Melanocyte of skin (primary cell): ENCODE data around the gene SLC10A2. TPM values are rescaled to one million over a fixed set of nuclear protein-coding genes. Genes with fewer than 3 reads are reported as not detected.

Source experiments
- total RNA-seq, 2 donors: library from RNA; depleted of rRNA; stranded (reverse); fragments of >200 nt; gene quantifications; 2 replicates each; pipeline ENCODE4 v1.2.3, GENCODE V29; 2012

Gene SLC10A2, protein sequence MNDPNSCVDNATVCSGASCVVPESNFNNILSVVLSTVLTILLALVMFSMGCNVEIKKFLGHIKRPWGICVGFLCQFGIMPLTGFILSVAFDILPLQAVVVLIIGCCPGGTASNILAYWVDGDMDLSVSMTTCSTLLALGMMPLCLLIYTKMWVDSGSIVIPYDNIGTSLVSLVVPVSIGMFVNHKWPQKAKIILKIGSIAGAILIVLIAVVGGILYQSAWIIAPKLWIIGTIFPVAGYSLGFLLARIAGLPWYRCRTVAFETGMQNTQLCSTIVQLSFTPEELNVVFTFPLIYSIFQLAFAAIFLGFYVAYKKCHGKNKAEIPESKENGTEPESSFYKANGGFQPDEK
- not detected for total RNA-seq

DNA sequence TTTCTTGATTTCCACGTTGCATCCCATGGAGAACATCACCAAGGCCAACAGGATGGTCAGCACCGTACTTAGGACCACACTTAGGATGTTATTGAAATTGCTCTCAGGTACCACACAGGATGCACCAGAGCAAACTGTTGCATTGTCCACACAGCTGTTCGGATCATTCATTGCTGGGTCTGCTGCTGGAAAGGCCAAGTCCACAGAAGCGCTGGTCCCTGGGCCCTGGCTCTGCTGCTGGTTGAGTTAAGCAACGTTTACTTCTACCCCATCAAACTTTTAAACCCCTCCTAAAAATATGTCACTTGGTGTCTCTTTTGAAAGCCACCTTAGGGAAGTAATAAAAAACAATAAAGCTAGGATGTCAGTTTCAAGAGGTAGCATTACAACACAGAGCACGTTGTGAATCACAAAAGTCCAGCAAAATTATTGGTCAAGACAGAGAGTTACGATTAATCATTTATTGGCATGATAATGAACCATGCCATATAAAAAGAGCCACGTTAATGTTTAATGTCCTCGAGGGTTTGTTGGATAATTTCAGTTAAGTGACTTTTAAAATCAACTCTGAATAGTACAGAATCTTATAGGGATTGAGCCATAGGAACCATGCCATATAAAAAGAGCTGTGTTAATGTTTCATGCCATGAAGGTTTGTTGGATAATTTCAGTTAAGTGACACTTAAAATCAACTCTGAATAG, at the start of gene SLC10A2:
TSS of gene SLC10A2 (minus strand) at position 339 of the 702 bp plus-strand sequence. CDS start at position 171, 168 bp downstream.

Other genes with a start within 250 kb of the SLC10A2 start
- gene ERCC5, start 220.4 kb downstream of the SLC10A2 start, total RNA-seq, result 10 to 100 TPM; 52.9 to 59.9 TPM